Measurements from ENCODE around the gene CEP20.

The CEP20 gene

DNA sequence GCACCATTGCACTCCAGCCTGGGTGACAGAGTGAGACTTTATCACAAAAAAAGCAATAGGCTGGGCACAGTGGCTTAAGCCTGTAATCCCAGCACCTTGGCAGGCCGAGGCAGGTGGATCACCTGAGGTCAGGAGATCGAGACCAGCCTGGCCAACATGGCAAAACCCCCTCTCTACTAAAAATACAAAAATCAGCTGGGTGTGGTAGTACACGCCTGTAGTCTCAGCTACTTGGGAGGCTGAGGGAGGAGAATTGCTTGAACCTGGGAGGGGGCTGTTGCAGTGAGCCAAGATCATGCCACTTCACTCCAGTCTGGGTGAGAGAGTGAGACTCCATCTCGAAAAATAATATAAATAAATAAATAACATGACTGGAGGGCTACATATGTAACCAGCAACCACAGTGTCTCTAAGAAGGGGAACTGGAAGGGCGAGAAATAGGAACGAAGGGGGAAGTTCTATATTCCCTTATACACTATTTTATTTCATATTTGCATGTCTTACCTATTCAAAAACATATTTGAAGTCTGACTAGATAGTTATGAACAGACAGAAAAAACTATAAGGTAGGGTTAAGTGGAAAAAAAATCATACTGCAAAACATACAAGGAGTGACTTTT, 57.5 kb downstream of the CEP20 start:
- DNase-seq (ENCODE audit: low read depth), result no peak

DNA sequence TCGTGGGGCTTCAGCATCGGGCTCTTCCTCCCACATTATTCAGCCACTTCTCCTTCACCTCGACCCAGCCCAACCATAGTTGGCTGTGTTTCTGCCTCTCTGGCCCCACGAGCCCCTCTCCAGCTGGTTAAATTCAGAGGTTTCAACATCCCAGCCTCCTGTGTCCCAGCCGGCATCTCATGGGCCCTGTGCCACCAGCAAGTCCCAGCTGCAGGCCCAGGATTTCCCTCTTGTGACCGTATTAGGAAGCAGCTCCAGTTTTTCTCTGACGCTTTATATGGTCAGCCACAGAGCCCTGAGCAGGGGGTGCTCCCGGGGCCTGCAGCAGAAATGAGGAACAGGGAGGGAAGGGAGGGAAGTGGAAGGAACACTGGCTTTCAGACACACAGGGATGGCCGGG, 58.9 kb downstream of the CEP20 start:
- DNase-seq (ENCODE audit: low read depth), result no peak

DNA sequence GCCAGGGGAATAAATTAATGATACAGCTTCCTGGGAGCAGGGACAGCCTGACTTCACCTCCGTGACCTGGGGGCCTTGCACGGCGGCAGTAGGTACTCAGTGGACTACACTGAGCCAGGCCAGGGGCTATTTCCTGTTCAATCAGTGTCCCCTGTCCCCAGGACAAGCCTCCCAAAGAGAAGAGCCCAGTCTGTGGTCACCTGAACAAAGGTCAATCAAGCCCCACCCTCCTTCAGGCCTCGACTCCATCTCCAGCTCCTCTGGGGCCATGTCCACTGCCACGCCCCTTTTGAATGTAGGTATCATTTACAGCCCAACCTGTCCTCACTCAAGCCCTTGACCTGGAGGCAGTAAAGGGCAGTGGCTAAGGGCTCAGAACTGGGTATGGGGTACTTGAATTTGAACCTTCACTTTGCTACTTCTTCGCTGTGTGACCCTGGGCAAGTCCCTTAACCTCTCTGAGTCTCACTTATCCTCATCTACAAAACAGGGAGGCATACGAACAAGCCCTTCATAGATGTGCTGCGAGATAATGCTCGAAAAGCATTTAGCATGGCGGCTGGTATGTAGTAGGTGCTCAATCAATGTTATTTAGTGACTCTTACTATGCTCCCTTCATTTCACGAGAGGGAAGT, 60.6 kb downstream of the CEP20 start:
- no peak for DNase-seq (ENCODE audit: low read depth)

DNA sequence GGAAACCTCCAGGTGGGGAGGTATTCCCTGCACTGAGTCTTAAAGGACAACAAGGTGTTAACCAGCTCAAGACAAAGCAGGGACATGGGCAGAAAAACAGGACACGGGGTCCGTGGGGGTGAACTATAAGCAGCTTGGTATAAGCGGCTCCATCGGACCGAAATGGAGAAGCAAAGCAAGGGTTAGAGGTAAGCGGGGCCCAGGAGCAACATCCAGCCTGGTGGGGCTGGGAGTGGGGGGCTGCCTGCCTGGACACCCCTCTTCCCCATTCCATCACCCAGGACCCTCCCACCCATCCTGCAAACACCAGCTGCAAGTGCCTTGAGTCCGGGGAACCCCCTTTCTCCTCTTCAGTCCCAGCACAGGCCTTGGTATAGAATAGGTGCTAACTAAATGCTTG, 61.1 kb downstream of the CEP20 start:
- no peak for DNase-seq (ENCODE audit: low read depth)

DNA sequence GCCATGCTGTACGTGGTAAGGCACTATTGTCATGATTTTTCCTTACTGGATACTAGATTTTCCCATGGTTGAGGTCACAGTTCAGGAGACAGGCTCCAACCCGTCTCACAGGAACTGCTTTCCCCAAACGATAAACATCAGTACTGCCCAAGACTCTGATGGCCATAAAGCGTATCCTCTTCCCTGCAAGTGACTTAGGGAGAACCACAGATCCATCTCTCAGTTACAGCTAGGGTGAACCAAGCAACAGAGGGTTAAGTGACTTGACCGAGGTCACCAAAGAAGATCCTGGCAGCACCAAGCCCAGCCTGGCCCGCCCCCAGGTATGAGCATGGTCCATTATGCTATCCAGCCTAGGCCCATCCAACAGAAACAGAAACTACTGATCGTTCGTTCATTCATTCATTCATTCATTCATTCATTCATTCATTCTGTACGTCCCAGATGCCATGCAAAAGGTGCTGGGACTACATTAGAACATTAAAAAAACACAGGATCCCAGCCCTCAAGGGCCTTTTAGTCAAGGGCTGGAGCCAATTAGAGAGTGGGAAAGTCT, 62.6 kb downstream of the CEP20 start:
- no peak for DNase-seq (ENCODE audit: low read depth)

DNA sequence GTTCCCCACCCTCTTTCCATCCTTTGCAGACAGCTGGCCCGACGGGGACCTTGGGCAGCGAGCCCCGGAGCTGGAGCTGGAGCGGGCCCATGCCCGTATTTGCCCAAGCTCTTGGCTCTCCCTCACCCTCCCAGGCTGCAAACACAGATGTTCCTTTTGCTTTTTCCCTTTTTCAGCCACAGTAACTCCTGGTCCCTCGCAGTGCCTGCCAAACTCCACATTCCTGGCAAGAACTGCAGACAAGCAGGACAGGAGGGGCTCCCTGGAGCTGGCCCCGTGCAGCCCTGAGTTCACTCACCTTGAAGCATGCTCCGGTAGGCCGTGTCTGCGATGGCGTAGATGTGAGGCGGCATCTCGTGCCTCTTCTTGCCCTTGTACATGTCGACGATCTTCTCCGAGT, 65.4 kb downstream of the CEP20 start:
- DNase-seq (ENCODE audit: low read depth), result no peak

DNA sequence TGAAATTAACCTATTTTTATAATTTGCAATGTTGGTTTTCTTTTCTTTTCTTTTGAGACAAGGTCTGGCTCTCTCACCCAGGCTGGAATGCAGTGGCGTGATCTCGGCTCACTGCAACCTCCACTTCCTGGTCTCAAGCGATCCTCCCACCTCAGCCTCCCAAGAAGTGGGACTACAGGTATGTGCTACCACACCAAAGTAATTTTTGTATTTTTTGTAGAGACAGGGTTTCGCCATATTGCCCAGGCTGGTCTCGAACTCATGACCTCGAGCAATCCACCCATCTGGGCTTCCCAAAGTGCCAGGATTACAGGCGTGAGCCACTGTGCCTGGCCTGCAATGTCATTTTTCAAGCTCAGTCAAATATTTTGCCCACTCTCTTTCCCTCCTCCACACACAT, 67.6 kb downstream of the CEP20 start:
- DNase-seq (ENCODE audit: low read depth), result no peak

DNA sequence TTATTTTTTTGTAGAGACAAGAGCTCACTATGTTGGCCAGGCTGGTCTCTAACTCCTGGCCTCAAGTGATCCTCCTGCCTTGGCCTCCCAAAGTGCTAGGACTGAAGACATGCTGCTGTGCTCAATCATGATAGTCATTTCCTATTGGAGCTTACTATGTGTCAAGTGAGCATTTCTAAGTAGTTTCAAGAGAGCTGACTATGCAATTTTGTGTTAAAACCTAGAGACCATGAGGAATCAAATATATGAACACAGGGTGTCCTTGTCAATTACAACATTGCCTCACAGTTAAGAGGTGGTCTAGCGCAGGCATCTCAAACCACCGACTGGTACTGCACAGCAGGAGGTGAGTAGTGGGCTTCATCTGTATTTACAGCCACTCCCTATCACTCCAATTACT, 69.4 kb downstream of the CEP20 start:
- DNase-seq (ENCODE audit: low read depth), result no peak

DNA sequence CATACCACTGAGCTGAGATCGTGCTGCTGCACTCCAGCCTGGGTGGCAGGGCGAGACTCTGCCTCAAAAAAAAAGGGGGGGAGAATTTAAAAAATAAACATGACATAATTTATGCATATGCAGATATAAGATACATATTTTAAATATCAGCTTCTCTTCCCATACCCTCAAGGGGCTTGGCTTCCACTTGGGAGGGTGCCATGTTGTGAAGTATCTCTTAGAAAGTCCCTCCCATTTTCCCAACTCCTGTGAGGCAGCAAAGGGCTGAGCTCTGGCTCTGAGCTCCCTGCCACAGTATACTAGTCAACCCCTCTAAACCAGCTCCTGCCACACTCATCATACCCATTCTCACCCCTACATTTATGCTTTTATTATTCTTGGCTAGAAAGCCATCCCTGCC, 71.0 kb downstream of the CEP20 start:
- no peak for DNase-seq (ENCODE audit: low read depth)

DNA sequence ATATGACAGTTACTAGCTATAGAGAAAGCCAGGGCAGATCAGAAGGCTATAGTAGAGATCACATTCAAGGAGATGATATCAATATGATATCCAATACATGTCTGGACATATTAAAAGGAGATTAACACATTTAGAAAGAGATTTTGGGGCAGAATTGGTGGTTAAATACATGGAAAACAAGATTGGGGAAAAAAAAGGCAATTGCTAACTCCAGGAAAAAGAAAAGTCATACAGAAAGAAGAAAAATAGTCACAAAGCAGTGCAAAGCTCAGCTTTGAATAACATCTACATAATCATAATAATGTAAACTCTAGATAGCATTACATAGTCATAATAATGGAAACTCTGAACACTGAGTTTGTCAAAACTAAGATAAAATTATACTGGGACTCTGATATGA, 72.2 kb downstream of the CEP20 start:
- no peak for DNase-seq (ENCODE audit: low read depth)
